ENCODE measurements around the gene TPP1. TPM values are rescaled to one million over a fixed set of nuclear protein-coding genes. Genes with fewer than 3 reads are reported as not detected.

The TPP1 gene
- total RNA-seq, 6 donors from 2014 or later, result 71.6 to 240 (median 145) TPM

DNA sequence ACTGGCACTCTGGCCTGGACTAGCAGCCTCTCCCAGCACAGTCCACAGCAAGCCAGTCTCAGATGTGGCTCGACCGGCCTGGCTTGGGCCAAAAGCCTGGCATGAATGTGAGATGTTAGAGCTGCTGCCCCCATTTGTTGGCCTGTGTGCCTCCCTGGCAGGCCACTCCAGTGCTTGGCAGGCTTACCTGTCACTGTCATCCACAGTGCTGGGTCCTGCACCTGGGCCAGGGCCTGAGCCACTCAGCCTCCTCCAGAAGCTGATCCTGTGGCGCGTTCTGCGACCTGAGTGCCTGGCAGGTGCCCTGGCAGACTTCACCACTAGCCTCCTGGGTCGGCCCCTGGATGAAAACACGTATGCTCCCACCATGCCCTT, 51.9 kb downstream of the TPP1 start:
- WGBS, 2 donors, result 100% methylated on average over 1 to 7 of the region's 7 CpGs
- Histone ChIP-seq H3K9me3 (no peaks in the 10 kb centered on the region), H3K4me1 (peaks cover 0 to 16% (median 3%) of the 10 kb centered on the region in 4 donors), H3K27ac (no peak overlapping the region), H3K27me3 (no peaks in the 10 kb centered on the region), H3K36me3 (no peaks in the 10 kb centered on the region), H3K4me3 (no peak overlapping the region)
- no peak for ATAC-seq (ENCODE audit: low FRiP score in 2 of 2)
- TF ChIP-seq EP300 (IDR thresholded peaks at IDR 0.05), result no peak
- TF ChIP-seq POLR2A (IDR thresholded peaks at IDR 0.05), result no peak
- no peak for TF ChIP-seq POLR2AphosphoS5 (IDR thresholded peaks at IDR 0.05)
- TF ChIP-seq, protein P1, sequence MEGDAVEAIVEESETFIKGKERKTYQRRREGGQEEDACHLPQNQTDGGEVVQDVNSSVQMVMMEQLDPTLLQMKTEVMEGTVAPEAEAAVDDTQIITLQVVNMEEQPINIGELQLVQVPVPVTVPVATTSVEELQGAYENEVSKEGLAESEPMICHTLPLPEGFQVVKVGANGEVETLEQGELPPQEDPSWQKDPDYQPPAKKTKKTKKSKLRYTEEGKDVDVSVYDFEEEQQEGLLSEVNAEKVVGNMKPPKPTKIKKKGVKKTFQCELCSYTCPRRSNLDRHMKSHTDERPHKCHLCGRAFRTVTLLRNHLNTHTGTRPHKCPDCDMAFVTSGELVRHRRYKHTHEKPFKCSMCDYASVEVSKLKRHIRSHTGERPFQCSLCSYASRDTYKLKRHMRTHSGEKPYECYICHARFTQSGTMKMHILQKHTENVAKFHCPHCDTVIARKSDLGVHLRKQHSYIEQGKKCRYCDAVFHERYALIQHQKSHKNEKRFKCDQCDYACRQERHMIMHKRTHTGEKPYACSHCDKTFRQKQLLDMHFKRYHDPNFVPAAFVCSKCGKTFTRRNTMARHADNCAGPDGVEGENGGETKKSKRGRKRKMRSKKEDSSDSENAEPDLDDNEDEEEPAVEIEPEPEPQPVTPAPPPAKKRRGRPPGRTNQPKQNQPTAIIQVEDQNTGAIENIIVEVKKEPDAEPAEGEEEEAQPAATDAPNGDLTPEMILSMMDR (IDR thresholded peaks at IDR 0.05), result no peak
- DNase-seq, result no peak

DNA sequence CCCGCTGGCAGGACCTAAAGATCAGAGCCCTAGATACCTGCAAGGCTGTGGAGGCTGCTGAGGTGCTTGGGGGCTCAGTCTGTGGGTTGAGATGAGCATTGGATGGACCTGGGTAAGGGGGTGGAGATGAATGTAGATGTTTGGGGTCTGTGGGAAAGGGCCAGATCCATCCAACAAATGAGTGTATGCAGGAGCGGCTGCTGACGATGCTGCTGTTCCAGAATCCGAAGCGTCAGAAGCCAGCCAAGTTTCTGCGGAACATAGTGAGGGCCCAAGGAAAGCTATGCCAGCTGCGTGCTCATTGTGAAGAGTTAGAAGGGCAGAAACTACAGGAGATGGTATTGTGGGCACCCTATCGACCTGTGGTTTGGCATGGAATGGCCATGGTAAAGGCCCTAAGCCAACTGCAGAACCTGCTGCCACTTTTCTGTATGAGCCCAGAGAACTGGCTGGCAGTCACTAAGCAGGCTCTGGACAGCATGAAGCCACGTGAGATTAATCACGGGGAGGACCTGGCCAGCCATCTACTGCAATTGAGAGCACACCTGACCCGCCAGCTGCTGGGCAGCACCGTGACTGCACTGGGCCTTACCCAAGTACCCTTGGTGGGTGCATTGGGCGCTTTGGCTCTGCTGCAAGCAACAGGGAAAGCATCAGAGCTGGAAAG, 52.4 kb downstream of the TPP1 start:
- ATAC-seq (ENCODE audit: low FRiP score in 2 of 2) (no peak), DNase-seq (no peak)
- H3K36me3 ChIP-seq, result no peaks in the 10 kb centered on the region
- H3K27ac ChIP-seq, result no peak overlapping the region
- TF ChIP-seq POLR2A (IDR thresholded peaks at IDR 0.05), result no peak
- no peak for TF ChIP-seq POLR2AphosphoS5 (IDR thresholded peaks at IDR 0.05)
- TF ChIP-seq EP300 (IDR thresholded peaks at IDR 0.05), result no peak
- TF ChIP-seq, protein P1 (IDR thresholded peaks at IDR 0.05), result no peak
- H3K27me3 ChIP-seq, result no peaks in the 10 kb centered on the region
- no peaks in the 10 kb centered on the region for H3K9me3 ChIP-seq
- WGBS, 2 donors, result 84 to 93% methylated on average over 12 to 13 of the region's 13 CpGs
- H3K4me1 ChIP-seq, result peaks cover 0 to 16% (median 3%) of the 10 kb centered on the region in 4 donors
- no peak overlapping the region for H3K4me3 ChIP-seq

DNA sequence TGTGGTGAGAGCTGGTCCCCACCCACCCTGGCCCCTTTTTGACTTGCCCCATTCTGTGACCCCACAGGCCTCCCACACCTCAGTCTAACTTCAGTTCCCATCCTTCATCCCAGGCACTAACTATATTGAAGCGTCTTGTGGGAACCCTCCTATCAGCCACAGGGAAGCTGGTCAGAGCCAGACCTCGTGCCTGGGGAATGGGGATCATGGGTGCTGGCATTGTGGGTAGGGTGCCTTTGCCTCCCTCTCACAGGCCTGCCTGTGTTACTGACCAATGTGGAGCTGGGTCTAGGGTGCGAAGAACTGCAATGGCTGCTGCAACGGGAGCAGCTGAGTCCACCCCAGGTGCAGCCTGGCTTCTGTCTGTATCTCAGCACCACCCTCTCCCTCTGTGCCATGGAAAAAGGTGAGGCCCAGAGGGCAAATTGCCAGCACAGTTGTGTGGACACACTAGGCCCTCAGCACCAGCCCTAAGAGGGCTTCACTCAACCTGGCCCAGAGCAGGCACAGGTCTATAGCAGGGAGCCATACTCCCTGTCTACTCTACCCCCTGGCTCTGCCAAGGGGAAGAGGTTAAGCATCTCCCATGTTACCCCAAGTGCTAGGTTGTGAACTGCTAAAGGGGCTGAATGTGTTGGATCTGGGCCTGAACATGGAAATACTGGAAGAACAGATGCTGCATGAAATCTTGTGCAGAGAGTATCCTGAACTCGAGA, 53.1 kb downstream of the TPP1 start:
- no peaks in the 10 kb centered on the region for H3K36me3 ChIP-seq
- H3K27ac ChIP-seq, result no peak overlapping the region
- no peaks in the 10 kb centered on the region for H3K9me3 ChIP-seq
- no peak for TF ChIP-seq POLR2A (IDR thresholded peaks at IDR 0.05)
- no peak for TF ChIP-seq POLR2AphosphoS5 (IDR thresholded peaks at IDR 0.05)
- no peak for TF ChIP-seq EP300 (IDR thresholded peaks at IDR 0.05)
- TF ChIP-seq, protein P1 (IDR thresholded peaks at IDR 0.05), result no peak
- H3K27me3 ChIP-seq, result no peaks in the 10 kb centered on the region
- peaks cover 0 to 13% (median 3%) of the 10 kb centered on the region in 4 donors for H3K4me1 ChIP-seq
- WGBS, 2 donors, result 92 to 94% methylated on average over 2 to 5 of the region's 5 CpGs
- H3K4me3 ChIP-seq, result no peak overlapping the region
- no peak for ATAC-seq (ENCODE audit: low FRiP score in 2 of 2)
- no peak for DNase-seq

DNA sequence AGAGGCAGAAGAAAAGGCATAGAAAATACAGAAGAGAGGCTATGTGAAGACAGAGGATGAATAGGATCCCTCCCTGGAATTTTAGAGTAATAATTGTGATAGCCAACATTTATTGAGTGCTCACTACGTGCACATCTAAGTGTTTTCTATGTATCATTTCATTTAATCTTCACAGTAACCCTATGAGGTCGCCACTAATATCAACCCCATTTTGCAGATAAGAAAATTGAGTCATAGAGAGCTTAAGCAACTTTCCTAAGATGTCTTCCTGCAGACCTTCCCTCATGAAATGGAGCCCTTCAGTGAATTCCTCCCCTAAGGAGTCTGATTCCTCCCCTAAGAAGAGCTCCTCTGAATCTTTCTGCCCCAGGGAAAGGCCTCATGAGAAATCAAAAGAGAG, 53.9 kb downstream of the TPP1 start:
- Histone ChIP-seq H3K4me3 (no peak overlapping the region), H3K27ac (no peak overlapping the region), H3K4me1 (peaks cover 0 to 7% (median 3%) of the 10 kb centered on the region in 4 donors), H3K36me3 (no peaks in the 10 kb centered on the region), H3K9me3 (no peaks in the 10 kb centered on the region), H3K27me3 (no peaks in the 10 kb centered on the region)
- 62 to 83% methylated on average over 2 of the region's 2 CpGs for WGBS, 2 donors
- no peak for TF ChIP-seq EP300 (IDR thresholded peaks at IDR 0.05)
- TF ChIP-seq POLR2AphosphoS5 (IDR thresholded peaks at IDR 0.05), result no peak
- no peak for TF ChIP-seq POLR2A (IDR thresholded peaks at IDR 0.05)
- TF ChIP-seq, protein P1 (IDR thresholded peaks at IDR 0.05), result no peak
- DNase-seq, result no peak
- no peak for ATAC-seq (ENCODE audit: low FRiP score in 2 of 2)

All from upper lobe of left lung (tissue), 6 donors.